GM19240 (cell line): ENCODE results near the gene ST6GALNAC6.
"Not testable (repeated sequence)": the region's sequence is repeated elsewhere in the genome, so short reads cannot be mapped to it uniquely, and the experiment has no call there.

Experiments used
- DNase-seq: peaks from one replicate; pipeline ENCODE4 v3.0.0; 2011; ENCODE audit warnings: low spot score; ENCODE audit not compliant: insufficient read length

The ST6GALNAC6 gene

DNA sequence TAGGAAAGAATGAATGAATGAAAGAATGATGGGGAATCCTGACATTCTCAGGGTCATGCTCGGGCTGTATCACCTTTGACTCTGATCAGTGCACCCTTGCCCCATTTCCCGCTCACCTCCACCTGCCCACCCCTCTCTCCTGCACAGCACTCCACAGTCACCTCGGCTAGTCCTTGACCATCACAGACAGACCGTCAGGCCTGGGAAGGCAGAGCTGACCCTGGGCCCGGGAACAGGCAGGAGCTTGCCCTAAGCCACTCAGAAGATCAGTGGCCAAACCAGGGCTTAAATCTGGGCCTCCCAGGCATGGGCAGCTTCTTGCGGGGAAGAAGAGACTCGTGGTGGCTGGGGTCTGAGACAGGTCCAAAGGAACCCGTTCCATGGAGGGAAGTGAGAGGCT is 3.6 kb downstream of the ST6GALNAC6 start:
- DNase-seq, result no peak

- no peak for DNase-seq
These were observed 6.0 kb downstream of the ST6GALNAC6 start for GRCh38 chr9:127893392-127893791.

DNA sequence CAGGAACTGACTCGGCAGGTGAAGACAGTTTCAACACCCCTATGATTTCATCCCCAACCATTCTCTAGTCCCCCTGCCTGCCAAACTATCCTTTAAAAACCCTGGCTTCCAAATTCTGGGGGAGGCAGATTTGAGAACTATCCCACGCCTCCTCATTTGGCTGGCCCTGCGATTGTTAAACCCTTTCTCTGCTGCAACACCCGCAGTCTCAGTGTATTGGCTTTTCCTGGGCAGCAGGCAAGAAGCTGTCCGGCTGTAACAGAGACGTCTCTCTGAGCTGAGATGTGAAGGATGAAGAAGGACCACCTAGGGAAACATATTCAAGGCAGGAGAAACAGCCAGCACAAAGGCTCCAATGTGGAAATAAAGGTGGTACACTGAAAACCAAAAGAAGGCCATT is 6.6 kb downstream of the ST6GALNAC6 start:
- DNase-seq, result no peak

DNA sequence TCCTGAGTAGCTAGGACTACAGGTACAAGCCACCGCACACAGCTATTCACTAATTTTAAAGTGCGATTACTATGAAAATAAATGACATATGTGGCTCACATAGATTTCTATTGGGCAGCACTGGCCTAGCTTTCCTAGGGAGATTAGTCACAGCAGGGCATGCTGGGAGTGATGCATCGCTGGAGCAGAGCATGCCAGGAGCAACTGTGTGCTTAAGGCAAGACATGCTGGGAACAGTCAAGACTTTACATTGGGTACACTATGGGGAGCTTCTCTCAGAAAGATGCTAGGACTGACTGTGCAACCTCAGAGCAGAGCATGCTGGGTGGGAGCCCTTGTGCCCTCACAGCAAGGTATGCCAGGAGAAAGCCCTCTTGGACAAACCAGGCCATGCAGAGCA is 9.3 kb downstream of the ST6GALNAC6 start:
- no peak for DNase-seq

DNA sequence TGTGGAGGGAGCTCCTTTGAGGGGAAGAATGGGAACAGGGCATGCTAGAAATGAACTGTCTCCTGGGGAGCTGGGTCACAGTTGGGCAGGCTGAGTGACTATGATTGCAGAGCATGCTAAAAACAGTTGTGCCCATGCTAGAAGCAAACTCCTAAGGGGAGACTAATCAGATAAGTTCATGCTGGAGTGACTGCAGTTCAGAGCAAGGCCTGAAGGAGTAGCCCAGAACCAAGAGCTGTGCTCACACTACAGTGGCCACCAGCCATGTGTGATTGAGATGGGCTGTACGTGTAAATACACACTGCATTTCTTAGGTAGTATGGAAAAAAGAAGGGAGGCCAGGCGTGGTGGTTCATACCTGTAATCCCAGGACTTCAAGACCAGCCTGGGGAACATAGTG is 11.6 kb downstream of the ST6GALNAC6 start:
- DNase-seq, result no peak

DNA sequence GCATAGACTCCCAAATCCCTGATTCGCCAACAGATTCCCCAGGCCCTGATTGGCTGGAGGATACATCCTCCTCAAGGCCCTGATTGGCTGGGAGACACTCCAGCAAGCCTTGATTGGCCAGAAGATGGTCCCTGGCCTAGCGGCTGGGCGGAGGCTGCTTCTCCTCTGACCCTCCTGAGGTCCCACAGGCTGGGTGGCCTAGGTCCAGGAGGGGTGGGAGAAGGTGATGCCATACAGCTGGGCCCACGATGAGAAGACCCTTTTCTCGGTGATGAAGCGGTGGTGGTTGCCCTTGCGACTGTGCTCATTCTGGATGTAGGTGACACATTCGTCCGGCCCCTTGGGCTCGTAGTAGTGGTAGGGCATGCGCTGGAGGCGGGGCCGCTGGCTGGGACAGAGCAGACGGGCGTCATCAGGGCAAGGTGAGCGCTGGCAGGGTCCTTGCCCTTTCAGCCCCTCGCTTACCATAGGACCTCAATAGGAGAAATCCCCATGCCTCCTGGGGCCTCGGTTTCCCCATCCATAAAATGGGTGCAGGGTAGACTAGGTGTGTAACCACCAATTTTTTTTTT is 12.9 kb downstream of the ST6GALNAC6 start:
- DNase-seq, result no peak

DNA sequence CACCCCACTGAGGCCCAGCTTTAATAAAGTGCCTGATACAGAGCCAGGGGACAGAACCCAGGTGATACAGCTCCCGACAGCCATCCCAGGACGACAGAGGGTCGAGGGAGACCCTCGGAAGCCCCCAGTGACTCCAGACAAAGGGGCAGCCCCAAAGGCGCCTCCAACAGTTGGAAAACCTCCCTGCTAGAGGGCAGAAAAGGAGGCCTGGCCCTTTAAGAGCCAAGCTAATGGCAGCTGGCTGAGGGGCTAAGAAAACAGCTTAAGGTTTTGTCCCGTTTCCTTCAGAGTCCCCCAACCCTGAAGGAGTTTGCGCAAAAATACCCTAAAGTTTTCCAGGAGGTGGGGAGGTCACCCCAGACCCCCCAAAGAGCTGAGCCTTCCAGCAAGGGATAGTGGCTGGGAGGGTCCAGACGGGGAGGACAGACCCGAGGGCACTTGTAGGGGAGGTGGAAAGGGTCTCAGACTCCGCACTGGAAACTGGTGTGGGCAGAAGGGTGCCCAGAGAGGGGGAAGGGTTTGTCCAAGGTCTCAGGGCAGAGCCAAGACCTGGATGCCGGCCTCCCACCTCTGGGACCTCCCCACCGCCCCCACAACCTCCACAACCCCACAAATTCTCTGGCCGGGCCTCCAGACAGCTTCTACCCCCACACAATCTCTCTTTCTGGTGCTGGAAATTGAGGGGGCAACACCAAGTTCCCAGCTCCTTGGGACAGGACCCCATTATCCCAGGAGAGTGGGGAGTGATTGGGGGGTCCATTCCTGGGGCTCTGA is 13.7 kb downstream of the ST6GALNAC6 start:
- no peak for DNase-seq

- no peak for DNase-seq
These were observed 14.4 kb downstream of the ST6GALNAC6 start for GRCh38 chr9:127884976-127885490.

DNA sequence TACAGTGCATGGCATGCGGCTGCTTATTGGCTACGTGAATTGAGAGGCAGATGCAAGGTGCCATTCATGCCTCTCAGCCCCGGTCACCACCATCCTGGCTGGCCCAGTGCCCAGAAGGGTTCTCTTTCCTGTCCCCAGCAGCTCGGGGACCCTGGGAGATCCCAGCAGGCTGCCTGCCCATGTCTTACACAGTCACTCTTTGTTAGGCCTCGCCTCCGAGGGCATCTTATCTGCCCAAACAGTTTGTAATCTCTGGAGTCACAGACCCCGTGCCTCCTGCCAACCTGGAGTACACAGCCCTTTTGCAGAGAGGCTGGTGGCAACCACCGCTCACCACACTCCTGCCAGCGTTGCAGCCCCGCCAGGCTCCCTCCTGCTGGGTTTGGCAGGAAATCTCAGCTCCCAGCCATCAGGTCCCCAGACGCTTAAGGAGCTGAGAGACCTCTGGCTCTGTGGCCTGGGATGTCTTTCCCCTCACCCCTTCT is 14.9 kb downstream of the ST6GALNAC6 start:
- no peak for DNase-seq

DNA sequence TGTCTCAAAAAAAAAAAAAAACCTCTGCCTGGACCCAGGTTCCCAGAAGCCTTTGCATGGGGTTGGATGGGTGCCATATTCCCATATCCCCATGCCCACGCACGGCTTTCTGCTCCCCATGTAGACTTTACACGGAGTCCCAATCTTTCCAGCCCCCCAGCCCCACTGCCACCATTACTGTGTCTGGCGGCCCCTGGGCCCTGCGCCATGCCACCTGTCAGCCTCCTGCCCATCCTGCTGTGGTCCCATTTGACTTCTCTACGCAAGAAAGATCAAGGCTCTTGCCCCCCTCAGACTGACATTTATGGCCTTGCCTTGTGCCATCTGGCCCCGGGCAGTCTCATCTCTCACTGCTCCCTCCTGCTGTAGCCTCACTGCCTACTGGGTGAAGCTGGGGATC is 15.4 kb downstream of the ST6GALNAC6 start:
- no peak for DNase-seq

GRCh38 chr9:127881715-127882114 is 17.7 kb downstream of the ST6GALNAC6 start:
- DNase-seq, result not testable (repeated sequence)

GRCh38 chr9:127880143-127880542 is 19.3 kb downstream of the ST6GALNAC6 start:
- no peak for DNase-seq

DNA sequence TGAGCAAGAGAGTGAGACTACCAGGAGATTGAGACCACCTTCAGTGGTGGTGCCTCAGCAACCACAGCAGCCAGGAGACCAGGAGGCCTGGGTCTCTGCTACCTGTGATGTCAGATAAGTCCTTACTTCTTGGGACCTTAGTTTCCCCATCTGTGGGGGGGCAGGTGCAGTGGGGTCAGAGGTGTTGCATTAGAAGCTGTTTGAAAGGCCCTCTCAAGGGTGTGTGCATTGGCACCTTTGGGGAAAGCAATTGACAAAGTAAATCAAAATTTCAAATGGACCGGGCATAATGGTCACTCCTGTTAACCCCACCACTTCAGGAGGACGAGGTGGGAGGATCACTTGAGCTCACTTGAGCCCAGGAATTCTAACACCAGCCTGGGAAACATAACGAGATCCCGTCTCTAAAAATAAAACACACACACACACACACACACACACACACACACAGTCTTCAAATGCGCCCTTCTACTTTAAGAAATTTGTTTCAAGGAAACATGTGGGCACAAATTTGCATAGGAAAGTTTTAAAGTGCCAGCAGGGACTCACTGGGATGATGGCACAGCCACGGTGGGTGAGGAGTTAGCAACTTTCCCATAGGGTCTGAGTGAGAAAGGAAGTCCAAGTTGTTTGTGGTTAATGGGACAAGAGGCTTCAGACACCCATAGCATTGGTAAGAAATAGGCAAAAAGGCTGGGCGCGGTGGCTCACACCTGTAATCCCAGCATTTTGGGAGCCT is 20.6 kb downstream of the ST6GALNAC6 start:
- DNase-seq, result no peak

GRCh38 chr9:127878001-127878651 is 21.3 kb downstream of the ST6GALNAC6 start:
- DNase-seq, result no peak

DNA sequence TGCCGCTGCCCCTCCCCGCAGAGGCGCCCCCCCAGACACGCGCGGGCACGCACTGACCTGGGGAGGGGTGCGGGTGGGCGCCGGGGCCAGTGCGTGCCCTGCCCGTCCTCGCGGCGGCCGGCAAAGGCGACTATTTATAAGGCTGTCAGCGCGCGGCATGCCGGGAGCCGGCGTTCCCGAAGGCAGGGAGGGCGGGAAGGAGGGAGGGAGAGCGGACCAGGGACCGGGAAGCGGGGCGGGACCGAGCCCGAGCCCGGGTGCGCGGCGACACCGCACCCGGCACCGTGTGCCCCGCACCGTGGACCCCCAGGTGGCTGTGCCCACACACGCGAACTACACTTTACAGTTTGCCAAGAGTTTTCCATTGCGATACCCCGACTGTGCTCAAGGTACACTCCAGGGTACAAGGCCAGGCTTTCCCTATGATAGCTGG is 21.8 kb downstream of the ST6GALNAC6 start, which contains the start of gene AK1:
Gene AK1 (minus strand): TSS at position 110 of the 433 bp plus-strand sequence. CDS start 3,058 bp downstream, outside the sequence.
- no peak for DNase-seq

- DNase-seq, result no peak
These were observed 22.4 kb downstream of the ST6GALNAC6 start for GRCh38 chr9:127876764-127877562.

GRCh38 chr9:127876026-127876763 is 23.2 kb downstream of the ST6GALNAC6 start:
- no peak for DNase-seq

- DNase-seq, result no peak
These were observed 24.0 kb downstream of the ST6GALNAC6 start for GRCh38 chr9:127875306-127875966.
